Measurements from ENCODE around the gene DYNLT2. TPM values are rescaled to one million over a fixed set of nuclear protein-coding genes. Genes with fewer than 3 reads are reported as not detected.

Gene DYNLT2
- 0.86 and 1.2 TPM in 2 replicates for total RNA-seq

DNA sequence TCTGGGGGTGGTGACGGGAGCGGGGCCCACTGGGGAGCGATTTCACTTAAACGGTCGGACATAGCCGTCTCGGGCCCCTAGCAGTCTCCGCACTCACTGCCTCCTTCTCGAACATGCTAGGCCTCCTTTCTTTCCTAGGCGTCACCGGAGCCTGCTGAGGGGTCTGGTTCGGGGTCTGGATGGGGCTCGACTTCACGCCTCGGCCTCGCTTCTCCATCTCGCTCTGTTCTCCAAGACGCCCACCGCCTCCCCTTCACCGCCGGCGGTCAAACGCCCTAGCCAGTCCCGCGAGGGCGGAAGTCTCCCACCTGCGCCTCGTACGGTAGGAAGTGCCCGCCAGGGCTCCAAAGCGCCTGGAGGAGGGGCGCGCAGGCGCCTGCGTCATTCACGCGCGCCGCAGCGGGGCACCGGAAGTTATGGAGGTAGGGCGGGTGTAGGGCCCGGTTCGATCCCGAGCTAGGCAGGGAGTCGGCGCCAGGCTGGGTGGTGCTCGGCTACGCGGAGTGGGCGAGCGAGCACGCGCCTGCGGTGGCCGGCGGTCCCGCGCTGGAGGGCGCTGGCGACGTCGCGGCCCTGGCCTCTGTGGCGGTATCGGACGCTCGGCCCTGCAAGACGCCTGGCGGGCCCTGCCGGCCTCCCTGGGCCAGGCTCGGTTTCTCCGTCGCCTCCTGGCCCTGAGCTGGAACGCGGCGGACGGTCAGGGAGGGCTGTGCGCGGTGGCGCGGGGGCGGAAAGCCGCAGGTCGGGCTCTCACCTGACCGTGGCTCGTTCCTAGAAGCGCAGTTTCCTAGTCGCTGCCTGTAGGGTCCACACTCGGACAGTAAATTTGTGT, at the start of gene DYNLT2, which contains the start of gene ERMARD:
TSS of gene DYNLT2 (minus strand) at position 331 of the 832 bp plus-strand sequence. CDS start at position 217, 114 bp downstream.
TSS of gene ERMARD (plus strand) at position 381 of the 832 bp plus-strand sequence. CDS start at position 417, 36 bp downstream.

GRCh38 chr6:169724494-169725124, 26.8 kb downstream of the DYNLT2 start, which contains the start of gene PHF10:
PHF10 (minus strand) TSS chr6:169724500; CDS start chr6:169723931, 569 bp downstream.

DNA sequence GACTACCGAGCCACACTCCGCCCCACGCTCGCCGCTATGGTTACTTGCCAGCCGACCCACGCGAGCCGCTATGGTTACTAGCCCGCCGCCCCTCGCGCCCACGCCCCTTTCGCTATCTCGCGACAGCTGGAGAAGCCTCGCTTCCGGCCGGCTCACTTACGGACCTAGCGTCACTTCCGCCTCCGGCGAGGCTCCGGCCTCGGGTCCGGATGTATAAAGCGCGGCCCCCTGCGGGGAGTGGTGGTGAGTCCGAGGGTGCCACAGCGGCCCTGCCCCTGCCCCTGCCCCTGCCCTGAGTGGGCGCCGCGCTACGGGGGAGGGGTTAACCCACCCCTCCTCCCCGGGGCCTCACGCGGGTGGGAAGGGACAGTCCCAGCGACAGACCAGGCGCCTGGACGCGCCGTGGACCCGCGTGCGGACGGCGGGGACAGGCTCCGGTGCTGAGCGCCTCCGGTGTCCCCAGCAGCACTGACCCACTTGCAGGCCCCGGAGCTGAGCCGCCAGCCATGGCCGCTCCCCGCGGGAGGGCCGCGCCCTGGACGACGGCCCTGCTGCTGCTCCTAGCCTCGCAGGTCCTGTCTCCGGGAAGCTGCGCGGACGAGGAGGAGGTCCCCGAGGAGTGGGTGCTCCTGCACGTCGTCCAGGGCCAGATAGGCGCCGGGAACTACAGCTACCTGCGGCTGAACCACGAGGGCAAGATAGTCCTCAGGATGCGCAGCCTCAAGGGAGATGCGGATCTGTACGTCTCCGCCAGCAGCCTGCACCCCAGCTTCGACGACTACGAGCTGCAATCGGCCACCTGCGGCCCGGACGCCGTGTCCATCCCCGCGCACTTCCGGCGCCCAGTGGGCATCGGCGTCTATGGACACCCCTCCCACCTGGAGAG, 49.2 kb downstream of the DYNLT2 start, which contains the start of the genes C6orf120 and WDR27:
TSS of gene C6orf120 (plus strand) at position 173 of the 886 bp plus-strand sequence. CDS start at position 507, 334 bp downstream.
TSS of gene WDR27 (minus strand) at position 76 of the 886 bp plus-strand sequence. CDS start 13,024 bp downstream, outside the sequence.

Other genes starting within 250 kb of the DYNLT2 start
- gene WDR27, start 49.5 kb downstream of the DYNLT2 start, total RNA-seq: 27.6 and 29.9 TPM in 2 replicates
- gene C6orf120, start 49.4 kb downstream of the DYNLT2 start, total RNA-seq: 25.3 and 35.5 TPM in 2 replicates
- 25.7 and 36.2 TPM in 2 replicates for gene PHF10, start 27.1 kb downstream of the DYNLT2 start, total RNA-seq
- gene ERMARD, start 50 bp upstream of the DYNLT2 start, total RNA-seq: 14.8 and 18.8 TPM in 2 replicates

Data from dermis lymphatic vessel endothelial cell (primary cell).